Activated CD8-positive, alpha-beta memory T cell treated with anti-CD3 and anti-CD28 coated beads, Interleukin-2, amount 50 U/mL, for 48 hours (primary cell): Measurements from ENCODE around the gene GNB3.

Experiments
- DNase-seq: peaks from one replicate; pipeline ENCODE4 v3.0.0-alpha.2; 2020

Gene GNB3

GRCh38 chr12:6840761-6841515 lies at the start of gene GNB3:
GNB3 (plus strand) TSS chr12:6840925; CDS start chr12:6841288, 363 bp downstream.
- no peak for DNase-seq

GRCh38 chr12:6791931-6792520 lies 48.7 kb upstream of the GNB3 start:
- DNase-seq = no peak

GRCh38 chr12:6792522-6793201 lies 48.1 kb upstream of the GNB3 start:
- no peak for DNase-seq

GRCh38 chr12:6795088-6795487 lies 45.6 kb upstream of the GNB3 start:
- no peak for DNase-seq

DNA sequence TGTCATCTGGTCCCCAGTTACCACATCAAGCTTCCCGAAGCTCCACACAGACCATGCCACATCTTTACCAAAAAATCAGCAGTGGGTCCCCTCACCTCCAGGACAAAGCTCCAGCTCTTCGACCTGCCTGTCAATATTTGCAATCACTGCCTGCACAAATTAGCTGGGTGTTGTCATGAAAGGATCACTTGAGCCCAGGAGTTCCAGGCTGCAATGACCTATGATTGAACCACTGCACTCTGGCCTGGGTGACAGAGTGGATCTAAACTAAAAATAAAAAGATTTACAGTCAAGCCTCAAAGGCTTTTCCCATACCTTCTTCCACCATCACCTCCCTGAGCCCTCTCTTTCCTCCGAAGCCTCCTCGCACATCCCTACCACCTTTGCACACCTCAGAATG lies 44.1 kb upstream of the GNB3 start:
- DNase-seq = no peak

- no peak for DNase-seq
Measured at GRCh38 chr12:6799147-6799546, 41.6 kb upstream of the GNB3 start.

DNA sequence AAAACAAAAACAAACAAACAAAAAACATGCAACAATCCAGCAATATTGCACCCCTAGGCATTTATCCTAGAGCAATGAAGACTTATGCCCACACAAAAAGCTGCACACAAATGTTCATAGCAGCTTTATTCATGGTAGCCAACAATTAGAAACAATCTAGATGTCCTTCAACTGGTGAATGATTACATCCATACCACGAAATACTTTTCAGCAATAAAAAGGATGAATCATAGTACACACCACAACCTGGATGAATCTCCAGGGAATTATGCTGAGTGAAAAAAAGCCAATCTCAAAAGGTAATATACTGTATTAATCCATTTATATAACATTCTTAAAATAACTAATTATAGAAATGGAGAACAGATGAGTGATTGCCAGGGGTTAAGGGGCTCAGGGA lies 33.6 kb upstream of the GNB3 start:
- no peak for DNase-seq

- no peak for DNase-seq
Measured at GRCh38 chr12:6809056-6809455, 31.7 kb upstream of the GNB3 start.

DNA sequence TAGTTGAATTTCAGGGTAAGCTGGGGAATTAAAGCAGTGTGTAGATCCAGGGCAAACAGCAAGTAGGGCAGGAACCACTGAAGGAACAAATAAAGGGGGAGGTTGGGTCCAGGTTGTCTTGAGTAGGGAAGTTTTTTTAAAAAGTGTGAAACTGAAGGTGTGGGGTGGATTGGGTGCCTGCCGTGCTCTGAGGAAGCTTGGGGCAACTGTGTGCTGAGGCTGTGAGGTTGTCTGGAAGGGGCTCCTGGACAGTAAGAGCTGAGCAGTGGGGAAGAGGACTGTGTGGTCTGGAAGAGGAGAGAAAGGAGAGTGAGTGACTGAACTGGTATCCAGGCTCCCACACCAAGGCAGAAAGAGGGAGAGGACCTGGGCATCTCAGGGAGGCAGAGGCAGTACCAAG lies 30.0 kb upstream of the GNB3 start:
- DNase-seq = no peak

DNA sequence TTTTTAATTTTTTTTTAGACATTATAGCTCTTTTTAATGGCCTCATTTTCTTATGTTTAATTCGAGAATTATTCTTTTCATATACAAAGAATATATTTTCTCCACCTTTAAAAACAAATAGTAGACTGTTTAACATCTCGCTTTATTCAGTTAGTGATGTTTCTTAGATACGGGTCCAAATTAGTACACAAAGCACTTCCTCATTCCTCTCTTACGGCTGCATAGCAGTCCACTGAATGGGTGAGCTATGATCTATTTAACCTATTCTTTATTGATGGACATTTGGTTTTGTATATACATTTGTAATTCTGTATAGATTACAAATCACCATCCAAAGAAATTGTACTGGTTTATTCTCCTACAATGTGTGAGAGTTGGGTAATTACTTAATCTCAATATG lies 27.4 kb upstream of the GNB3 start:
- DNase-seq = no peak

DNA sequence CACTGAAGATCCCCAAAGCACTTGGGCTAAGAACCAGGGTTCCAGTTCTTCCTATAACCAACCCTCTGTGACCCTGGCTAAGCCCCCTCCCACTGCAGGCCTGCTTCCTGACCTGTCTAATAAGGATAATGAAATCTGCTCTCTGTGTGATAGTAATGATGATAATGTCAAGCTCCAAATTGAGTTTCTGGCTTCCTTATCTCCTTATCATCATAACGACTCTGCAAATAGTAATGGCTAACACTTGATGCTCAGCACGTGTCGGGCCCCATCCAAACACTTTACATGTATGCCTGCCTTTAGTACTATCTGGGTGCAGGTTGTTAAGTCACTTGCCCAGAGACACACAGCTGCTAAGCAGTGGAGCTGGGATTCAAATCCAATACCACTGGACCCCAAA lies 24.1 kb upstream of the GNB3 start:
- no peak for DNase-seq

DNA sequence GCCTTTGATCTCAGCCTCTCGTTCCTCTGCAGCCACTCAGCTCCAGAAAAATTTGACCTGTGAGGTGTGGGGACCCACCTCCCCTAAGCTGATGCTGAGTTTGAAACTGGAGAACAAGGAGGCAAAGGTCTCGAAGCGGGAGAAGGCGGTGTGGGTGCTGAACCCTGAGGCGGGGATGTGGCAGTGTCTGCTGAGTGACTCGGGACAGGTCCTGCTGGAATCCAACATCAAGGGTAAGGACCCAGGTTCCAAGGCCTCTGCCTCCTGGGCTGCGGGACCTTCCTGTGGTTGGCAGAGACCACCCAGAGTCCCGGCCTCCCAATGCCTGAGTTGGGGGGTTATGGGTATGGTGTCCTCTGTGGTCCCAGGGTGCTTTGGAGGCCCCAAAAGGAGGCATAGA lies 23.6 kb upstream of the GNB3 start:
- no peak for DNase-seq

DNA sequence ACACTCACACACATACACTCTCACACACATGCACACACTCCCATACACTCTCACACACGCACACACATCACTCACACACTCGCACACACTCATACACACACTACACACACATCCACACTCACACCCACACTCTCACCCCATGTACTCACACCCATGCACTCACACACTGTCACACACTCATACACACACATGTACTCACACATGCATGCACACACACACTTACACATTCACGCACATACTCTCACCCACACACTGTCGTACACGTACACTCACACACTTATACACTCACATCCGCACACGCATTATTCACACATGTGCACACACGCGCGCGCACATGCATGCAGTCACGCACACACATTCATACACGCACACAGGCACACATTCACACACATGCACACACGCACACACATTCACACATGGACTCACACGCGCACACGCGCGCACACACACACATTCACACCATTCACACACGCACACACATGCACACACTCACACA lies 23.0 kb upstream of the GNB3 start:
- DNase-seq = no peak

- DNase-seq = no peak
Measured at GRCh38 chr12:6818222-6818621, 22.5 kb upstream of the GNB3 start.

GRCh38 chr12:6818645-6819044 lies 22.1 kb upstream of the GNB3 start:
- DNase-seq = no peak

- DNase-seq = no peak
Measured at GRCh38 chr12:6819106-6820030, 21.4 kb upstream of the GNB3 start.

- no peak for DNase-seq
Measured at GRCh38 chr12:6820166-6820565, 20.6 kb upstream of the GNB3 start.

GRCh38 chr12:6821591-6822425 lies 18.9 kb upstream of the GNB3 start, which contains the start of gene GPR162:
GPR162 (plus strand) TSS chr12:6821821; CDS start chr12:6823899, 2,078 bp downstream.
- DNase-seq = no peak

DNA sequence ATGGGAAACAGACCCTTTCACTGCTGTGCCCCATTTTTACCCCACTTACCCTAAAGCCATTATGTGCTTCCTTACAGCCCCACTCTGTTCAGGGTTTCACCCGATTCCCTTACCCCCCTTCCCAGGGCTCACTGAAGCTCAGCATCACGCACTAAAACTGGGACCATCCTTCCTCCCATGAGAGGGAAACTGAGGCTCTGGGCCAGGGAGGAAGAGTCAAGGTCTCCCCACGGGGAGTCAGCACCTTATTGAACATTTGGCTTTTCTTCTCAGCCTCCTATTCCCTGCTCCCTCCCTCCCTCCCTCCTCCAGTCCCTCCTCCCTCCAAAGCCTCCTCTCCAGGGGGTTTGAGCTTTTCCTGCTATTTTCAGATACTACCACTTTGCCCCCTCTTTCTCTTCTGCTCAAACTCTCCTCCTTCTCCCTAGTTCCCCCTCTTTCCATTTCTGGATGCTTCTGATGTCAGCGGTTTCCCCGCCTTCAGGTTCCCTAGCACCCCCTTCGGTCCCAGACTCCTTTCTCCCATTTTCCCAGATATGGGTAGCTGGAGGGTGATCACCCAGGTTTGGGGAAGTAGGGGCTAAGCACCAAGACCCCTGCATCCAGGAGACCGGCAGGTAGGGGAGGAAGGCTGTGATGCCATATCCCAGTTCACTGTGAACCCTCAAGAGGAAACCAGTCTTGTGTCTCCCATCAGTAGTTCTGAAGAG lies 18.1 kb upstream of the GNB3 start:
- no peak for DNase-seq

DNA sequence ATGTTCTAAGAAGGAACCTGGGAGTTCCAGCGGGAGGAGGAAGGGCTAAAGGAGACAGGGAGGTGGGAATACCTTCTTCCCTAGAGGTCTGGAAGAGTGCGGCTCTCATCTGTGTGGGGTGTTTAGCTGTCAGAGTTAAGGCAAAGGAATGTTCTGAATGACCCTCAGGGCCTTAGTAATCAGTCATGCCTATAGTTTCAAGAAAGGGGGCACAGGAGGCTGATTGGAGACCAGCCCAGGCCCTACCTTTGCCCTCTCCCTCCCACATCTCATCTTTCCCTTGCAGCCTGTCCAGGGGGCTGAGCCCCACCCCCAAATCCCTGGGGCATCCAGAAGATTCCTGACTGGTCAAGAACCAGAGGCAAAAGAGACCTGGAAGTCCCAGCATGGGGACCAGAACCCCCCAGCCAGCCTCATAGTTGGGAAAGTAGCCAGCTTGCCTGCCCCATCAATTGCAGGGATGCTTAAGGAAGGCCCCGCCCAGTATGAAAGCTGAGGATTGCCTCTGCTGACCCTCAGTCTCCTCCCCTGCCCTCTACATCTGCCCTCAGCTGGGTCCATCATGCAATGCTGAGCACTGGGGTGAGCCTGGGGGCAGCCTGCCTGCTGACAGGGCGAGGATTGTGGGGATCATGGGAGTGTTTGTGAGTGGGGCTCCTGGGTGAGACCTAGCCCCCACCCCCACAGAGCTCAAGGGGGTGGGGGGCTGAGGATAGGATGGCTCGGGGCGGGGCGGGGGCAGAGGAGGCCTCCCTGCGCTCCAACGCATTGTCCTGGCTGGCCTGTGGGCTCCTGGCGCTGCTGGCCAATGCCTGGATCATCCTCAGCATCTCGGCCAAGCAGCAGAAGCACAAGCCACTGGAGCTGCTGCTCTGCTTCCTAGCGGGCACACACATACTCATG lies 17.3 kb upstream of the GNB3 start:
- no peak for DNase-seq
